GM18870 (cell line): Measurements from ENCODE around the gene SIPA1L3.

ENCODE experiments used
- ATAC-seq: cut with Tn5 transposase; IDR thresholded peaks from one replicate; pipeline ENCODE4 v1.9.1; 2021; ENCODE audit warnings: moderate library complexity; ENCODE audit not compliant: unreplicated experiment

SIPA1L3 gene

DNA sequence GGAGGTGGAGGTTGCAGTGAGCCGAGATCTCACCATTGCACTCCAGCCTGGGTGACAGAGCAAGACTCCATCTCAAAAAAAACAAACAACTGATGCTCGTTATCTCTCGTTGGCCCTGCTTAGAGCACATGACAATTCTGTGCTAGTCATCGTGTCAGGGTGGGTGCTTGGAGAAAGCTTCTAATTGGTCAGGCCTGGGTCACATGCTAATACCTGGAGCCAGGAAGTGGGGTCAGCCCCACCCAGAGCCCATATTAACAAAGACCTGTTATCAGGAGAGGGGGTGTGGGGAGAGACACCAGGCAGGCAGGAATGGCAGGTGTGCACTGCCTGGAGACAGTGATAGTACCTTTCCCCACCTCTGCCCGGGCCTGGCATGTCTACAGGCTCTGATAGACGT lies 232.1 kb downstream of the SIPA1L3 start:
- ATAC-seq, result no peak

DNA sequence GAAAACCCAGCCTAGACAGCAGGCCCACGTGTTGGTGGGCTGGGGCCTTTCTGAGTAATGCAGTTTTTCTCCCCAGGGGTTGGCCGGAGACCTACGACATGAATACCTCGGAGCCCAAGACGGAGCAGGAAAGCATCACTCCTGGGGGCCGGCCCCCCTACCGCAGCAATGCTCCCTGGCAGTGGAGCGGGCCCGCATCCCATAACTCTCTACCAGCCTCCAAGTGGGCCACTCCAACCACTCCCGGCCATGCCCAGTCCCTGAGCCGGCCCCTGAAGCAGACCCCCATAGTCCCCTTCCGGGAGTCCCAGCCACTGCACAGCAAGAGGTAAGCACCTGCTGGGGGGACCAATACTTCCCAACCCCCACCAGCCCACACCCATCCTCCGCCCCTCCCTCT lies 234.1 kb downstream of the SIPA1L3 start:
- no peak for ATAC-seq

GRCh38 chr19:38142176-38143035 lies 235.4 kb downstream of the SIPA1L3 start:
- no peak for ATAC-seq

- ATAC-seq, result no peak
Observed at GRCh38 chr19:38143847-38144246, 236.8 kb downstream of the SIPA1L3 start.

DNA sequence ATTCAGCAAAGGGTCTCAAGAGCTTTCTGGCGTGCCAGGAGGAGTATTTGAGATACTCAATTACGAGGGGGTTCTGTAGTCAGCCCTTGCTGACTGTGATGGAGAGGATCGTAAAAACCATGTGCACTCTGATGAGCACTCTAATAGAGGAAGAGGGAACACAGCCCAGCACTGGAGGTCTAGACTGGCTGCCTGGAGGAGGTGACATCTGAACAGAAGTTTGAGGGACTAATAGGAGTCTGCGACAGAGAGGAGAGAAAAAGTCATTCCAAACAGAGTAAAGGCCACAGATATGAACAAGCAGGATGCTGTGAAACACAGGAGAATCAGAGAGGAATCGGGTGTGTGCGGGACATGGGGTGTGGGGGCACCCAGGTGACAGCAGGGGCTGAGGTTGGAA lies 237.7 kb downstream of the SIPA1L3 start:
- no peak for ATAC-seq

GRCh38 chr19:38145623-38146022 lies 238.6 kb downstream of the SIPA1L3 start:
- ATAC-seq, result no peak

- no peak for ATAC-seq
Observed at GRCh38 chr19:38148337-38148736, 241.3 kb downstream of the SIPA1L3 start.

DNA sequence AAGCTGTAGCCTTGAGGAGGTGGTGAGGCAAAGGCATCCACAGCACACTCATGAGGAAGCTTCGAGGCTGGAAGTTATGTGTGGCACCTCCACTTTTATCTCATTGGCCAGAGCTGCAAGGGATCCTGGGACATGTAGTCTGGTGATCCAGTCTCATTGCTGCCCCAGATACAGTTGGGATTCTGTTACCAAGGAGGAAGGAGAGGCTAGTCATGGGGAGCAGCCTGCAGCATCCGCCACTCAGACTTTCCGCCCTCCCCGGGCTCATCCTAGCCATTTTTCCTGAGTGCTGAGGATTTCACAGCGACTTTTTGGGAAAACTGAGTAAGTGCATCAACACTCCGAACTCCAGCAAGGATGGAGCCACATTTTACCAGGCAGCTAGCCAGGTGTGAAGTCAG lies 242.7 kb downstream of the SIPA1L3 start:
- no peak for ATAC-seq

GRCh38 chr19:38151242-38151641 lies 244.2 kb downstream of the SIPA1L3 start:
- ATAC-seq, result no peak

GRCh38 chr19:38152461-38153379 lies 245.7 kb downstream of the SIPA1L3 start:
- ATAC-seq, result no peak

GRCh38 chr19:38155453-38155852 lies 248.4 kb downstream of the SIPA1L3 start:
- ATAC-seq, result no peak

GRCh38 chr19:38158730-38159129 lies 251.7 kb downstream of the SIPA1L3 start:
- ATAC-seq, result no peak

- ATAC-seq, result no peak
Observed at GRCh38 chr19:38162094-38162493, 255.1 kb downstream of the SIPA1L3 start.

DNA sequence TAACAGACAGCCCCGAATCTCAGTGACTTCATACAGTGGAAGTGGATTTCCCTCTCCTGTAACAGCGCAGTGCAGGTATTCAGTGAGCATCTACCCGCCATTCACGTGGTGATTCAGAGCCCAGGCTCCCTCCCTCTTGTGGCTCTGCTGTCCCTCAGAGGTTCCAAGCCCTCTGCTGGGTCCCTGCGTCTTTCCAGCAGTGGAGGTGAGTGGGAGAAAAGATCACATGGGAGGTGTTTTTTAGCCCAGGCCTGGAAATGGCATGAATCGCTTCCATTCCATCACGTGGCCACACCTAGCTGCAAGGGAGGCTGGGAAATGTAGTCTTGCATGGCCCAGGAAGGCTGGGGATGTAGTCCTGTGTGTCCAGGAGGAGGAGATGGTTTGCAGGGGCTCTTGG lies 255.6 kb downstream of the SIPA1L3 start:
- ATAC-seq, result no peak

- ATAC-seq, result no peak
Observed at GRCh38 chr19:38163419-38164290, 256.6 kb downstream of the SIPA1L3 start.

DNA sequence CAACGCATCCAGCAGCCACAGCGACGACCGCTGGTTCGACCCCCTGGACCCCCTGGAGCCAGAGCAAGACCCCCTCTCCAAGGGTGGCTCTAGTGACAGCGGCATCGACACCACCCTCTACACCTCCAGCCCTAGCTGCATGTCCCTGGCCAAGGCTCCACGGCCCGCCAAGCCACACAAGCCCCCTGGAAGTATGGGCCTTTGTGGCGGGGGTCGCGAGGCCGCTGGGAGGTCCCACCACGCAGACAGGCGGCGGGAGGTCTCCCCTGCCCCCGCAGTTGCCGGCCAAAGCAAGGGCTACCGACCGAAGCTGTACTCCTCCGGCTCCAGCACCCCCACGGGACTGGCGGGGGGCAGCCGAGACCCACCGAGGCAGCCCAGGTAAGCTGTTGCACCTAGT lies 257.5 kb downstream of the SIPA1L3 start:
- ATAC-seq, result no peak

- no peak for ATAC-seq
Observed at GRCh38 chr19:38165335-38165734, 258.3 kb downstream of the SIPA1L3 start.

DNA sequence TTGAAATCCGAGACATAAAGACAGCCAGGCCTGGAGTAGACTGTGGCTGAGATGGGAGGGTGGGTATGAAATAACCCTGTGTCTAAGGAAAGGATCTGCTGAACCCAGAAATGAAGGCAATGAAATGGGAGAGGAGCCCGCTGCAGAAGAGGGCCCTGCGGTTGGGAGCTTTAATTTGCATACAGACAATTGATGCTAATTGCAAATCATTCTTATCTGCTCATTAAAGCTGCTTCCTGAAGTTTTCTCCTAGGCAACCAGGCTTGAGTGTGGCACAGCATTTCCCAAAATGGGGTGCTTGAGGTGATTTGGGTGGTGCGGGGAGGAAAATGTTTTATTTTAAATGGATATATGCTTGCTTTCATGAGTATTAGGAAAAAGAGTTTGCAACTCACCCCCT lies 261.6 kb downstream of the SIPA1L3 start:
- no peak for ATAC-seq

DNA sequence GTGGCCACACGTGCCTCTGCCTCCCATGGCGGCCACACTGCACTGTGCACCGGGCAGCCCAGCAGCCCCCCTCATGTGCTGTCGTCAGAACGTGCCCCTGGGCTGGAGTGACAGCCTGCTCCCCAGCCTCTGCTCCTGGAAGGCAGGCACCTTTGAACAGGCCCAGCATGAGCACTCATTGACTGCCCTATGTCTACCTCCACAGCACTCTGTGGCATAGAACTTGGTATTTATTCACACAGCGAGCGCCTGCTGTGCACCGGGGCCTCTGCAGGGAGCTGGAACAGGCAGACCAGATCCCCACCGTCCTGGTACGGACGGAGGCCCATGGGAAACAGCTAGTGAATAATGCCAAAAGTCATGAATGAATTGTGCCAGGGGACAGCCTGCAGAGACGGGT lies 263.3 kb downstream of the SIPA1L3 start:
- no peak for ATAC-seq

DNA sequence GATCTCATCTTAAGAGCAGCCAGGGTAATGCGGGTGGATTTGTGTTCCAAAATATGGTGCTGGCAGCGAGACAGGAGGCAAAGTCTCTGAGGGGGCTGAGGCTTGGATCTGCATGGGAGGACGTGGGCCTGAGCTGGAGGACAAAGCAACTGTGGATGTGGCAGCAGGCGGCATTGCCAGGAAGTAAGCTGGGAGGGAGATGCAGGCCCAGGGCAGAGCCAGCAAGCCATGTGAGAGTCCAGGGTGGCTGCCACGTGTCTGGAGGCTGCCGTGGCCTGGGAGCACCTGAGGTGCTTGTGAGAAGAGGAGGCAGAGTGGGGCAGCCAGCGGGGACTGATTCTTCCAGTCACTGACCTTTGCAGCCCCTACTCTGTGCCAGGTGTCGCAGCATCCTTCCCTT lies 265.0 kb downstream of the SIPA1L3 start:
- ATAC-seq, result no peak
